Immature natural killer cell (primary cell): ENCODE measurements around the gene CDK2AP2. TPM values are rescaled to one million over a fixed set of nuclear protein-coding genes. Genes with fewer than 3 reads are reported as not detected.
"Not testable (repeated sequence)": the region's sequence is repeated elsewhere in the genome, so short reads cannot be mapped to it uniquely, and the experiment has no call there.

ENCODE experiments used
- DNase-seq, 3 donors: peaks; one replicate each; pipeline ENCODE4 v3.0.0; 2022; ENCODE audit warnings: mixed read lengths in 1 of 3
- H3K27ac Mint-ChIP-seq, 6 donors: one replicate each; pipeline ENCODE4 v1.8.0; 2020; ENCODE audit warnings: mixed read lengths in 6 of 6, mild to moderate bottlenecking in 5 of 6, inconsistent platforms in 4 of 6, moderate library complexity in 3 of 6
- H3K27me3 Mint-ChIP-seq, 3 donors: one replicate each; pipeline ENCODE4 v1.8.0; 2020 to 2021; ENCODE audit warnings: low read depth in 3 of 3, mild to moderate bottlenecking in 3 of 3, mixed read lengths in 3 of 3, moderate library complexity in 3 of 3, inconsistent platforms in 1 of 3
- H3K36me3 Mint-ChIP-seq, 3 donors: one replicate each; pipeline ENCODE4 v1.8.0; 2020; ENCODE audit warnings: mixed read lengths in 3 of 3, inconsistent platforms in 2 of 3, mild to moderate bottlenecking in 2 of 3
- H3K4me1 Mint-ChIP-seq, 2 donors: one replicate each; pipeline ENCODE4 v1.8.0; 2020; ENCODE audit warnings: inconsistent platforms in 2 of 2, mild to moderate bottlenecking in 2 of 2, mixed read lengths in 2 of 2, moderate library complexity in 1 of 2
- H3K4me3 Mint-ChIP-seq, 5 donors: one replicate each; pipeline ENCODE4 v1.8.0; 2020; ENCODE audit warnings: mild to moderate bottlenecking in 5 of 5, mixed read lengths in 5 of 5, inconsistent platforms in 3 of 5, moderate library complexity in 3 of 5
- H3K9me3 Mint-ChIP-seq, 6 donors: one replicate each; pipeline ENCODE4 v1.8.0; 2020; ENCODE audit warnings: mild to moderate bottlenecking in 6 of 6, mixed read lengths in 6 of 6, inconsistent platforms in 4 of 6, moderate library complexity in 3 of 6
- polyA plus RNA-seq, 3 donors: library from polyadenylated mRNA; unstranded; fragments of 300-500 nt; fragmentation: Illumina TruSeq; gene quantifications; one replicate each; pipeline ENCODE4 v1.2.3, GENCODE V29; 2021

Gene CDK2AP2
- polyA plus RNA-seq, 3 donors from 2014 or later: 190 to 301 (median 226) TPM

GRCh38 chr11:67485873-67486361 is 22.0 kb downstream of the CDK2AP2 start:
- not testable (repeated sequence) for H3K9me3 Mint-ChIP-seq, H3K27me3 Mint-ChIP-seq
- H3K27ac Mint-ChIP-seq: peak overlapping the region; percentile 66 to 90 (median 87)
- DNase-seq: peak; percentile 17 to 30 (median 19)
- H3K4me1 Mint-ChIP-seq: peaks cover 57 to 60% of the 10 kb centered on the region in 2 donors
- H3K36me3 Mint-ChIP-seq: peaks cover 0 to 15% (median 9%) of the 10 kb centered on the region in 3 donors
- H3K4me3 Mint-ChIP-seq: peak overlapping the region; percentile 52 to 82 (median 75)

GRCh38 chr11:67484847-67485311 is 23.1 kb downstream of the CDK2AP2 start:
- Mint-ChIP-seq H3K4me3 (peak overlapping the region; percentile 96 to 100 (median 99)), H3K36me3 (peaks cover 0 to 14% (median 9%) of the 10 kb centered on the region in 3 donors), H3K9me3 (no peaks in the 10 kb centered on the region), H3K4me1 (peaks cover 57 to 60% of the 10 kb centered on the region in 2 donors), H3K27ac (peak overlapping the region; percentile 96 to 100 (median 100)), H3K27me3 (peaks cover 5 to 9% (median 6%) of the 10 kb centered on the region in 3 donors)
- peak; percentile 20 to 41 (median 20) for DNase-seq

- Mint-ChIP-seq H3K27me3 (peaks cover 5 to 9% (median 6%) of the 10 kb centered on the region in 3 donors), H3K4me3 (peak overlapping the region; percentile 96 to 100 (median 99)), H3K36me3 (peaks cover 0 to 10% (median 9%) of the 10 kb centered on the region in 3 donors), H3K27ac (peak overlapping the region; percentile 96 to 100 (median 100)), H3K4me1 (peaks cover 55 to 60% of the 10 kb centered on the region in 2 donors), H3K9me3 (no peaks in the 10 kb centered on the region)
- DNase-seq: peak; percentile 19 to 53 (median 33)
Measured at GRCh38 chr11:67483831-67484665, 23.9 kb downstream of the CDK2AP2 start.

DNA sequence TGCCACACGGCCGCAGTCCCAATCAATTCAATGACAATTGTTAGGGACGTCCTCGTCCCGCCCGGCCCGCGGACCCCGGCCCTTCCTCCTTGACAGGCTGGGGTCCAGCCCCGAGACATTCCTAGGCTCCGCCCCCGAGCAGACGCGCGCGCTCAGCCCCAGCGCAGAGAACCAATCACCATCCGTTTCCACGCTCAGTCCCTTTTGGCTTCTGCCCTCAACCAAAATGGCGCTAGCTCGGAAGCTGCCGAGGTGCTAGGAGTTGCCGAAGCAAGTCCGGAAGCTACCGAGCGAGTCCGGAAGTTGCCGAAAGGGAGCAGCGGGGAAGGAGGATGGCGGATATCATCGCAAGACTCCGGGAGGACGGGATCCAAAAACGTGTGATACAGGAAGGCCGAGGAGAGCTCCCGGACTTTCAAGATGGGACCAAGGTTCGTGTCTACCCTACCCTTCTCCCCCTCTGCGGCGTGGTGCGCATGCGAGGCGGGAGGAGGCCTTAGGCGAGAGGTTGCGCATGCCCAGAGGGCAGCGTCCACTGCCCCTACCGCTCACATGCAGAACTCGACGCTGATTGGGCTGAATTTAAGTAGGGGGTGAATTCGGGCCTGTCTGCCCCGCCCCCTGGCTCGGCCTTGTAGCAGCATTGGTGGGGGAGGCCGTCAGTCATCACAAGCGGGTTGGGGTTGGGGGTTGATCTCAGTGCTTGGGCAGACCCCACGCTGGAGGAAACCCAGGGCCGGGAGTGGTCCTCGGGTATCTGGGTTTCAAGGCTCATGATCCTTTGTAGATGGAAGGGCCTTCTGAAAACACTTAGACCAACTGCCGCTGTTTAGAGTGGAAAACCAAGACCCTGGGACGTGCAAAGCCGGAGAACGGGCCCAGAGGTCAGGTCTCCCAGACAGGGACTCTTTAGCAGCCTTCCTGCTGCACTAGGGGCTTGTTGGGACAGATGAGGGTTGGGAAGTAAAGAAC is 24.8 kb downstream of the CDK2AP2 start, which contains the start of gene AIP:
AIP (plus strand) TSS at position 200 of the 972 bp plus-strand sequence; CDS start at position 333, 133 bp downstream.
- H3K27me3 Mint-ChIP-seq: peaks cover 5 to 9% (median 6%) of the 10 kb centered on the region in 3 donors
- no peaks in the 10 kb centered on the region for H3K9me3 Mint-ChIP-seq
- H3K4me3 Mint-ChIP-seq: peak within 1 kb of the TSS; percentile 96 to 100 (median 99)
- DNase-seq: peak; percentile 96 to 97 (median 96)
- H3K4me1 Mint-ChIP-seq: peaks cover 53 to 59% of the 10 kb centered on the region in 2 donors
- peak within 1 kb of the TSS; percentile 96 to 100 (median 100) for H3K27ac Mint-ChIP-seq
- peaks cover 0 to 9% (median 9%) of the 10 kb centered on the region in 3 donors for H3K36me3 Mint-ChIP-seq

GRCh38 chr11:67482275-67482826 is 25.6 kb downstream of the CDK2AP2 start:
- no peak for DNase-seq

GRCh38 chr11:67477344-67478050 is 30.5 kb downstream of the CDK2AP2 start:
- not testable (repeated sequence) for DNase-seq, H3K36me3 Mint-ChIP-seq, H3K9me3 Mint-ChIP-seq, H3K27me3 Mint-ChIP-seq, H3K27ac Mint-ChIP-seq, H3K4me3 Mint-ChIP-seq, H3K4me1 Mint-ChIP-seq

More at GRCh38 chr11:67482275-67482826, 25.6 kb downstream of the CDK2AP2 start:
- Mint-ChIP-seq H3K9me3 (no peaks in the 10 kb centered on the region), H3K27me3 (peaks cover 6 to 9% (median 9%) of the 10 kb centered on the region in 3 donors), H3K4me1 (peaks cover 46 to 51% of the 10 kb centered on the region in 2 donors), H3K36me3 (peaks cover 0 to 4% (median 2%) of the 10 kb centered on the region in 3 donors), H3K27ac (peak overlapping the region; percentile 96 to 100 (median 100)), H3K4me3 (peak overlapping the region; percentile 96 to 100 (median 99))

- not testable (repeated sequence) for H3K9me3 Mint-ChIP-seq, DNase-seq, H3K4me1 Mint-ChIP-seq, H3K36me3 Mint-ChIP-seq, H3K4me3 Mint-ChIP-seq, H3K27ac Mint-ChIP-seq, H3K27me3 Mint-ChIP-seq
Measured at GRCh38 chr11:67476692-67477091, 31.3 kb downstream of the CDK2AP2 start.

DNA sequence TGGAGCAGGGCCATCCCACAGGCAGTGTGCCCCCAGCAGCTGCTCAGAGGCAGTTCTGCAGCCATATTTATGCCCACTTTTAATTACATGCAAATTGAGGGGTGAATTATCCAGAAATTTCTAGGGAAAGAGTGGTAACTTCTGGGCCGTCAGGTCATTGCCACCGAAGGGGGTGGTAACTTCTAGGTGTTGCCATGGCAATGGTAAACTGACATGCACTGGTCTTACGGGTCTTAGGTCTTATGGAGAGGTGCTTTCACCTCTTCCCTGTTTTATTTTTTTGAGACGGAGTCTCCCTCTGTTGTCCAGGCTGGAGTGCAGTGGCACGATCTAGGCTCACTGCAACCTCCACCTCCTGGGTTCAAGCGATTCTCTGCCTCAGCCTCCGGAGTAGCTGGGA is 35.1 kb downstream of the CDK2AP2 start:
- no peaks in the 10 kb centered on the region for H3K9me3 Mint-ChIP-seq
- peaks cover 9 to 12% of the 10 kb centered on the region in 2 donors for H3K4me1 Mint-ChIP-seq
- peak overlapping the region in 1 of 6 donors; percentile 16 for H3K27ac Mint-ChIP-seq
- no peaks in the 10 kb centered on the region for H3K36me3 Mint-ChIP-seq
- H3K27me3 Mint-ChIP-seq: peaks cover 0 to 7% (median 3%) of the 10 kb centered on the region in 3 donors
- no peak for DNase-seq
- no peak overlapping the region for H3K4me3 Mint-ChIP-seq

GRCh38 chr11:67470337-67471002 is 37.5 kb downstream of the CDK2AP2 start:
- Mint-ChIP-seq H3K27me3 (peaks cover 0 to 4% (median under 1%) of the 10 kb centered on the region in 3 donors), H3K9me3 (no peaks in the 10 kb centered on the region), H3K27ac (peak overlapping the region in 4 of 6 donors; percentile 40 to 71 (median 62)), H3K4me3 (peak overlapping the region in 3 of 5 donors; percentile 32 to 80 (median 68)), H3K4me1 (peaks cover 13 to 16% of the 10 kb centered on the region in 2 donors), H3K36me3 (no peaks in the 10 kb centered on the region)
- no peak for DNase-seq

- H3K4me1 Mint-ChIP-seq: peaks cover 19 to 21% of the 10 kb centered on the region in 2 donors
- H3K9me3 Mint-ChIP-seq: no peaks in the 10 kb centered on the region
- H3K27ac Mint-ChIP-seq: peak overlapping the region; percentile 70 to 92 (median 84)
- no peaks in the 10 kb centered on the region for H3K36me3 Mint-ChIP-seq
- DNase-seq: no peak
- H3K4me3 Mint-ChIP-seq: peak overlapping the region; percentile 71 to 83 (median 80)
- peaks cover 0 to 8% (median 3%) of the 10 kb centered on the region in 3 donors for H3K27me3 Mint-ChIP-seq
Measured at GRCh38 chr11:67469508-67469811, 38.5 kb downstream of the CDK2AP2 start.

GRCh38 chr11:67468759-67469507 is 39.0 kb downstream of the CDK2AP2 start, which contains the start of gene TMEM134:
Gene TMEM134 (minus strand): TSS chr11:67469251. CDS start chr11:67469192, 59 bp downstream.
- peak within 1 kb of the TSS; percentile 82 to 87 (median 83) for H3K4me3 Mint-ChIP-seq
- no peaks in the 10 kb centered on the region for H3K36me3 Mint-ChIP-seq
- peak within 1 kb of the TSS; percentile 70 to 92 (median 86) for H3K27ac Mint-ChIP-seq
- no peaks in the 10 kb centered on the region for H3K9me3 Mint-ChIP-seq
- peaks cover 24 to 26% of the 10 kb centered on the region in 2 donors for H3K4me1 Mint-ChIP-seq
- peak; percentile 85 to 90 (median 89) for DNase-seq
- H3K27me3 Mint-ChIP-seq: peaks cover 0 to 9% (median 3%) of the 10 kb centered on the region in 3 donors
